Thyroid gland (tissue), 4 donors: ENCODE results near the gene NLRP2B.

Experiments used
- POLR2A ChIP-seq, 2 donors: fragments of 450-650 bp; IDR thresholded peaks; one replicate each; pipeline ENCODE4 v1.6.1; 2017; ENCODE audit warnings: antibody characterized with exemption in 2 of 2, mild to moderate bottlenecking in 2 of 2, moderate library complexity in 1 of 2
- TF ChIP-seq, protein P1 (sequence below), 6 experiments: fragments of 200-600 bp in 3 of 6; fragments of 450-650 bp in 3 of 6; sonication (generic) in 3 of 6; IDR thresholded peaks; one replicate each; pipeline ENCODE4 v1.5.1; 2016 to 2019; ENCODE audit warnings: antibody characterized with exemption in 6 of 6, mild to moderate bottlenecking in 2 of 6, inconsistent platforms in 1 of 6, moderate library complexity in 1 of 6

DNA sequence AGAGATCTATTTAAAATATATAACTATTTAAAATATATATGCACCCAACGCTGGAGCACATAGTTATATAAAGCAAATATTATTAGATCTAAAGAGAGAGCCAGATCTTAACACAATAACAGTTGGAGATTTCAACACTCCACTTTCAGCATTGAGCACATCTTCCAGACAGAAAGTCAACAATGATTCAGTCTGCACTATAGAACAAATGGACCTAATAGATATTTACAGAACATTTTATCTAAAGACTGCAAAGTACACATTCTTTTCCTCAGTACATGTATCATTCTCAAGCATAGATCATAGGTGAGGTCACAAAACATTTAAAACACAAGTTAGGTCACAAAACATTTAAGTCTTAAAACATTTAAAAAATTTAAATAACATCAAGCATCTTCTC lies 36.4 kb downstream of the NLRP2B start:
- no peak for TF ChIP-seq POLR2A (IDR thresholded peaks at IDR 0.05)
- TF ChIP-seq, protein P1, sequence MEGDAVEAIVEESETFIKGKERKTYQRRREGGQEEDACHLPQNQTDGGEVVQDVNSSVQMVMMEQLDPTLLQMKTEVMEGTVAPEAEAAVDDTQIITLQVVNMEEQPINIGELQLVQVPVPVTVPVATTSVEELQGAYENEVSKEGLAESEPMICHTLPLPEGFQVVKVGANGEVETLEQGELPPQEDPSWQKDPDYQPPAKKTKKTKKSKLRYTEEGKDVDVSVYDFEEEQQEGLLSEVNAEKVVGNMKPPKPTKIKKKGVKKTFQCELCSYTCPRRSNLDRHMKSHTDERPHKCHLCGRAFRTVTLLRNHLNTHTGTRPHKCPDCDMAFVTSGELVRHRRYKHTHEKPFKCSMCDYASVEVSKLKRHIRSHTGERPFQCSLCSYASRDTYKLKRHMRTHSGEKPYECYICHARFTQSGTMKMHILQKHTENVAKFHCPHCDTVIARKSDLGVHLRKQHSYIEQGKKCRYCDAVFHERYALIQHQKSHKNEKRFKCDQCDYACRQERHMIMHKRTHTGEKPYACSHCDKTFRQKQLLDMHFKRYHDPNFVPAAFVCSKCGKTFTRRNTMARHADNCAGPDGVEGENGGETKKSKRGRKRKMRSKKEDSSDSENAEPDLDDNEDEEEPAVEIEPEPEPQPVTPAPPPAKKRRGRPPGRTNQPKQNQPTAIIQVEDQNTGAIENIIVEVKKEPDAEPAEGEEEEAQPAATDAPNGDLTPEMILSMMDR (IDR thresholded peaks at IDR 0.05) = no peak
